Activated CD4-positive, CD25-positive, alpha-beta regulatory T cell treated with anti-CD3 and anti-CD28 coated beads, Interleukin-2, amount 50 U/mL, for 24 hours (primary cell): ENCODE results near the gene SLC16A12.
"Not testable (repeated sequence)": the region's sequence is repeated elsewhere in the genome, so short reads cannot be mapped to it uniquely, and the experiment has no call there.

Experiments
- ATAC-seq, 2 donors: fragments of 150-1000 bp; cut with Tn5 transposase; one replicate each; pipeline ENCODE4 v1.10.0; 2021; ENCODE audit warnings: mild to moderate bottlenecking in 1 of 2, moderate library complexity in 1 of 2

The SLC16A12 gene

DNA sequence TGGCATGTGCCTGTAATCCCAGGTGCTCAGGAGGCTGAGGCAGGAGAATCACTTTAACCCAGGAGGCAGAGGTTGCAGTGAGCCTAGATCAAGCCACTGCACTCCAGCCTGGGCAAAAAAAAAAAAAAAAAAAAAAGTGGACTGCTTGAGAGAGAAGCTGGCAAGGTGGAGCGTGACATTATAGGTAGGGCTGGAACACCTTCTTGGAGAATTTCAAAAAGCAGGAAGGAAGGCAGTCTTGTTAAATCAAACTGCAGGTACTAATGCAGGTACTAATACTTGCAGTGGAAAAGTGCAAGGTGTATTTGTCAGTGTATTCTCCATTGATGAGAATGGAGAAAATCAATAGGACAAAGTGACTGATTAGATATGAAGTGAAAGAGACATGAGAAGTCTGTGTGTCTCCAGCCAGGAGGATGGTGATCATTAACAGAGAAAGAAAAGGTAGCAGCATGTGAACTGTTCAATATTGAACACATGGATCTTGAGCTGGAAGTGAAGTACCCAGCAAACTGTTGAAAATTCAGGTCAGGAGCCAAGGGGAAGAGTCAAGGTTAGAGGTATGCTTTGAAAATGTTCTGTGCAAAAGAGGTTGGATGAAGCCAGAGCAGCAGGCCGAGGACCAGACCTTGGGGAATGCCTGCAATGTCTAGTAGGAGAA is 12.6 kb upstream of the SLC16A12 start:
- ATAC-seq = no peak

- ATAC-seq = not testable (repeated sequence)
Measured at GRCh38 chr10:89546651-89547050, 11.3 kb upstream of the SLC16A12 start.

DNA sequence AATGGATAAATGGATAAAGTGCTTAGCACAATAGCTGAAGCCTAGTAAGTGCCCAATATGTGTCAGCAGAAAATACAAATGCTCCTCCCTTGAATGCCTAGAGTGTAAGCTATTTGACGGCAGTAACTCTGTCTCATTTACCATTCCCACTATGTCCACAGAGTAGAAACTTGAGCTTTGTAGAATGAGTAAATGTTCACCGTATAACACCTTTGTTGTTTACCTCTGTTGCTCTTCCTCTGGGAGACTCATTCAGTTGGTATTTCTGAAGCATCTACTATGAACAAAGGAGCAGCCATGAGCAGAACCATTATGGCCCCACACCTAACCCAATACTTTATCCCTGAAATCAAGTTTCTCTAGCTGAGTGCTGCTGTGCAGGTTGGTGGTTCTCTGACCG is 8.4 kb upstream of the SLC16A12 start:
- no peak for ATAC-seq

GRCh38 chr10:89540420-89540949 is 5.1 kb upstream of the SLC16A12 start:
- no peak for ATAC-seq

- ATAC-seq = no peak
Measured at GRCh38 chr10:89537364-89537763, 2.0 kb upstream of the SLC16A12 start.

DNA sequence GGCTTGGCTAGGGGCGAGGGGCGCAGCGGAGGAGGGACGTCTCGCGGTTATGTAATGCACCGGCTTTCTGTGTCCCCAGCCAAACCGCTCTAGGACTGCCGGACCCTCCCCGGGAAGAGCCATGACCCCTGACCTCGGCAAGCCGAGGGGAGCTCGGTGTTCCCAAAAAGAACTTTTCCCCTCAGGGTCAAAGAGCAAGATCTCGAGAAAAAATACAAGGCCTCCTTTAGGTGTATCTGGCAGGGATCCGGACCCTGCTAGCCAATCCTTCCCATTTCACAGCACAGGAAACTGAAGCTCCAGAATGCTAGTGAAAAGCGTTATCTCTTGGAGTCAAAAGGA is 590 bp upstream of the SLC16A12 start:
- no peak for ATAC-seq

- no peak for ATAC-seq
Measured at GRCh38 chr10:89534826-89535166, 598 bp downstream of the SLC16A12 start.

DNA sequence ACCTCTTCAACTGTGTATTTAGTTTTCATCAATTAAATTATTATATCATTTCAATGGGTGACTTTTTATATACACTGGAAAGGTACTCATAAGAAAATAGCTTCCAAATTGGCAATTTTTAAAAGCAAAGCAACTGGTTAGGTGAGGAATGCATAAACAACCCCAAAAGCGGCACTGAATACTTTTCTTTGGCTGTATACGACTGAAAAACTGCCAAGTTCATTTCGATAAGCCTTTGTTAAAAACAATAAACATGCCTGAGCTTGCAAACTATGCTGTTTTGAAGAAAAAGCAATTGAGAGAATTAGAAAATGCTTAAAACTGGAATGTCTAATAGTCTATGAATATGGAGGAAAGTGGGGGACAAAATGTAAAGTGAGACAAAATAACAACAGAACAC is 2.9 kb downstream of the SLC16A12 start:
- no peak for ATAC-seq

GRCh38 chr10:89531359-89531758 is 4.0 kb downstream of the SLC16A12 start:
- ATAC-seq = no peak

GRCh38 chr10:89529711-89530110 is 5.7 kb downstream of the SLC16A12 start:
- ATAC-seq = not testable (repeated sequence)

DNA sequence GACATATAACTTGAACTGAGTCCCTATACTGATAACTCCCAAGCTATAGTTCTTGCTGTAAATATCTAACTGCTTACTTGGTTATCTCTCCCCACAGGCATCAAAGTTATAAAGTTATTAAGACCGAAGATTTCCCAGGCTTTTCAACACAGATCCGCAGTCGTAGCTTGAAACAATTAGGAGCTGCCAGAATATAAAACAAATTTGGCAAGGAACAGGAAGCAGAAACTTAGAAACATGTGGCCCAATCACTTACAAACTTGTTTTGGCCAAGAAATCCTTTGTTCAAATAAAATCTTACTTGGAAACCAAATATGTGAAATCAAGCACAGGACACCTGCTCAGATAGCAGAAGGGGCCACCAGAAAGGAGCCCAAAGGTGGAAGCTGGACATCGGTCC is 9.0 kb downstream of the SLC16A12 start:
- no peak for ATAC-seq

DNA sequence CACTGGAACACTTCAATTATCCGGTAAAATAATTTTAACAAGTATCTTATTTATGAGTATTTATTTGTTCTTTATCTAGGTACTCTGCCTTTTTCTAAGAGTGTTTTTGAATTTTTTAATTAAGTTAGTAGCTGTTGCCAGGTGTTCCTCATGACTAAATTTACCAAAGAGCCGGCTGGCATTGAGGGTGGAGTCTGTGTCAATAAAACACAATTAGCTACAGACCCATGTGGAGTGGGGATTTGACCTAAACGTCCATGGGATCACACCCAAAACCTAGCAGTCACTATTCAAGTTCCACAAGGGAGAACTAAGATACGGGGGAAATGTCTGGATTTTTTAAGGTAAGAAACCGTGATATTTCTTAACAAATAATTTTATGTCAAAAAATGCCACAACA is 9.8 kb downstream of the SLC16A12 start:
- no peak for ATAC-seq

DNA sequence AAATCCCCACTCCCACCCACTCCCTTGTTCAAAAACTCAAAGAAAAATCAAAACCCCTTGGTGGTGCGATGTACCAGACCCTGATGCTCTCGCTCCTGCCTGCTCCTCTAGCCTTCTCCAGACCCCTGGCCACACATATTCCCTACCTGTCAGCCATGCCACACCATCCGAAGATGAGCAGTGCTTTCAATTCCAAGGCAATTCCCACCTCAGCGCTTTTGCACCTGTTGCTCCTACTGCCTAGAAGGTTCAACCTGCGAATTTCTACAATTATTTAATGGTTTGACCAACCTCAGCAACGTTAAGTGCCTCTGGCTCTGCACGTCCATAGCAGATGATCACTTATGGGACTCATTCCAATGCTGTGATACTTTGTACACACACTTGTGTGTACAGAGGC is 11.1 kb downstream of the SLC16A12 start:
- no peak for ATAC-seq

GRCh38 chr10:89523274-89523673 is 12.1 kb downstream of the SLC16A12 start:
- ATAC-seq = no peak

DNA sequence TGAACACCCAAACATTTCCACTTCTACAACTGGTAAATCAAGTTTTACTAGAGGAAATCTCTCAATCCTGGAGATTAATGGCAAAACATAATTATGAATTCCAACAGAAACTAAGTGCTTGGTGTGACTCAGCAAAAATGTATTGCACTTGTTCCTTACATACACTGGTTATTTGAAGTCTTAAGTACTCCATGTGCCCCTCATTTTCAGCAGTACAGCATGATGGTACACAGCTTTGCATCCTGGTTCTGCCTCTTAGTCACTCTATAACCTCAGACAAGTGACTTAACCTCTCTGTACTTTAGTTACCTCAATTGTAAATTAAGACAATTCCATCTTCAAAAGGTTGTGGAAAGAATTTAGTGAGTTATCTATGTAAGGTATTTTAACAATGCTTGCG is 12.9 kb downstream of the SLC16A12 start:
- no peak for ATAC-seq

DNA sequence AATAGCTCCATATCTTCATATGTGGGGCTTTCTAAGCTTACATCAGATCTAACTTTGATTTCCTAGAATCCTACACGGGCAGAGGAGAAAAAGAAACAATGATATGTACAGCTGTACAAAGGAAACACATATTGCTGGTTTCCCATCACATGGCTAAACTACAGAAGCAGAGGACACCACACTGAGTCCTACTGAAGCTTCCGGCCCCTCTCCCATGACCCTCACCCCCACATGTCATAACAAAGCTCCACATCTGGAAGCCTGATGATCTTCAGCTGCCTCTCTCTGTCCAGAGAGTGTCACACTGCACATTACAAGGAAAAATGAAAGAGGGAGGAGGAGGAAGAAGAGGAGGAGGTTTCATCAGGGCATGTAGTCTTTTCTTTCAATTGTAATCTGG is 14.0 kb downstream of the SLC16A12 start:
- ATAC-seq = no peak

GRCh38 chr10:89520706-89521105 is 14.7 kb downstream of the SLC16A12 start:
- no peak for ATAC-seq

DNA sequence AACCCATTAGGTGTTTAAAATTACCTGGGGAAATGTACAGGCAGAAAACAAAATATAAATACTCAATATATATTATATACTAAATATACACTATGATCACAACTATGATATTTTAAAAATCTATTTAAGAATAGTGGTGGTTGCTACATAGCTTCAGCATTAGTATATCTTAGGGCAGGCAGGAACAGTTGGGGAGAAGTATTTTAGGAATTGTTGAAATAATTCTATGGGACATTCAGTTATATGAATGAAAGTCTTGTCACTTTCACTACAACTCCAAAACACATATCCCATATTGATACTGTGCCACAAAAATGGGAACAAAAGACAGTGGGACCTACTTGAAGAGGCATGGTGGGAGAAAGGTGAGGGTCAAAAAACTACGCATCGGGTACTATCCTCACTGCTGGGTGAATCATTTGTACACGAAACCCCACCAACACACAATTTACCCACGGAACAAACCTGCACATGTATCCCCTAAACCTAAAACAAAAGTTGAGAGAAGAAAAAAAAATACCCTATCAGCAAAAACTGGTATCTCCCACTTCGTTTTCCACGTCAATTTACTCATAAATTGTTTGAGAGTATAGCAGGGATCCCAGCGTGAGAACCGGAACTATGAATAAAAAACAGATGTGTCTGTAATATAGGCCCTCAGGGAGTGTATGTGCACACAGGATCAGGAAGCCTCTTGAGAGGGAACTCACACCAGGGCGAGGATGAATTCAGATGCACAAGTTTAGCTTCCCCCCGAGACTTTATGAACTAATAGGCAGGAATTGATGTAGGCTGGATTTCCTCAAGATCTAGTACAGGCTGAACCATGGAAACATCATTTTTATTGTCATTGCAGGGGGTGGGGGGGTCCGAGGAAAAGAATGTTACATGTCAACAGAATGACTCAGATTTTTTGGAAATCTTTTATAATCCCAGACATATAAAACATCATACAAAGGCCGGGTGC is 16.2 kb downstream of the SLC16A12 start:
- ATAC-seq = no peak

DNA sequence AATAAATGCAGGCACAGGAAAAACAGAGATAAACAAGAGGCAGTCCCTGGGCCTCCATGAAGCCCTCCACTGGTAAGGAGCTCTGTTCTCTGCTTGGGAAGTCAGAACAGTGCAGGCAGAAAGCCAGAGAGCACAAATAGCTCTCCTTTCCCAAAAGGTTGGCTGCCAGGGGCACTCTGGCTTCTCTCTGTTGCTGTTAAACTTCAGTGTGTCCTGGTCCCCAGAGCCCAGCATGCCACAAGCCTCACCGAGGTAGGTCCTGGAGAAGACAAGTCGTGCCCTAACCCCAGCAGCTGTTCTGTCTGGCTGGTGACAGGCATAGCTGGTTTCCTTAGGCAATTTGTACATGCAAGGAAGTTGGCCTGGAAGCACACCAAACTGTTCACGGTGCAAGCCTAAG is 17.3 kb downstream of the SLC16A12 start:
- no peak for ATAC-seq

DNA sequence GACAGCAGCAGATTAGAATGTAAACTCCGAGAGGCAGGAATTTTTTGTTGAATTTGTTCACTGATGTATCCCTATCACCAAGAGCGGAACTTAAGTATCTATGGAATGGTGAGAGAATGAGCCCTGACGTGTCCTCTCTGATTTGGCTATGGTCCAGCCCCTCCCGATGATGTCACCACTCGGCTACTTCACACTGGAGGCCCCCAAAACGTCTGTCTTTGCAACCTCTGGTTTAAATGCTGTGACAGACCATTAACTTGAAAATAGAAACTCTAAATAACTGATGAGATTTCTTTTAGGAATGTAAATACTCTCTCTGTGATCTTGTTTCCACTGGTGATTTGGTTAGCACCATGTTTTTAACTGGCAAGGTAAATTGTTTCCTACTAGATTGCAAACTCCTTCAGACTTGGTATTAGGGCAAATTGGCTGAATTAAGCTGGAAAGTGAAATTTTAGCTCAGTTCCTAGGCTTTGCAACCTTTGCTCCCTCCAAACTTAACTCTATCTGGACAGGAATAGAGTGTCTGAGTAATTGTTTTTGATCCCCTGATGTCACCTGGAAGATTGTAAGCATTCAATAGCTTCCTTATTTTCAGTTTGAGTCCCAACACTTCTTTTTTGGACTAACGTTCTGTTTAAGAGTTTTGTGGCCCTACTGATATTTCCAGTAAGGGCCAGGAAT is 19.1 kb downstream of the SLC16A12 start:
- ATAC-seq = no peak

DNA sequence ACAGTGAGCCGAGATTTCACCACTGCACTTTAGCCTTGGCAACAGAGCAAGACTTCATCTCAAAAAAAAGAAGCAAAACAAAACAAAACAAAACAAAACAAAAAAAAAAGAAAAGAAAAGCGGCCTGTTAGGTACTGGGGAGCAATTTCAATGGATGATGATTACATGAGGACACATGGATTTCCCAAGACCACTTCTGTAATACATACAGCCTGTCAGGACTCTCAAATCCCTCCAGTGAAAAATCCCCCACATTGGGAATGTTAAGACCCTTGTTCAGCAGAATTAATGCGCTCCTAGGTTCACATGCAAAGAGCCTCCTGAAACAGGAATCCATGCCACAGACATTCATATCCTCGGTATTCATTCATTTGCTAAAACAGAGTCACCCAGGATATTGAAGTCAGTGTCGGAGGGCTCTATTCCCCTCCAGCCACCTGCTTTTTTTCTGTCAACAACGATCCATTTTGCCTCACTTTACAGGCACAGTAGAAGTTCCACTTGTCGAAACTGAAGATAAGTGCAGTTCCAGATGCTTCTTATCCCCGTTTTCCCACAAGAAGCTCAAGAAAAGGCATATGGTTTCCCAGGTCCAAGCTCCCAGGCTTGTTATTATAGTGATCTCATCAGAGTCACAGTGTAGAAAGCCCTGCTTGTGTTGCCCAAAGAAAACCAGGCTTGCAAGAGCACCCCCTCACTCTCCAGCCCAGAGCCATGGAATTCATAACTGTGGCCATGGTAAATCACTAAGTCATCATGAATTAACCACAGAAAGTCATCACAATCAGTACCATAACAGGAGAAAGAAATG is 20.2 kb downstream of the SLC16A12 start:
- ATAC-seq = no peak

GRCh38 chr10:89513206-89513605 is 22.2 kb downstream of the SLC16A12 start:
- no peak for ATAC-seq
